Endothelial cell of umbilical vein (primary cell): ENCODE results near the gene ADH7. TPM values are rescaled to one million over a fixed set of nuclear protein-coding genes. Genes with fewer than 3 reads are reported as not detected.

Source experiments
- BruUV-seq: library from RNA; stranded (reverse); fragments of 400-500 nt; replicated peaks from 2 replicates; lab custom pipeline; 2021; lab: Mats Ljungman, UMichigan
- CTCF ChIA-PET: fragments of 300-600, 350-600 bp; sonication (Branson Sonifier 250); formaldehyde crosslinking; loops from one replicate; lab custom pipeline; 2021; ENCODE audit warnings: antibody characterized with exemption, inconsistent platforms; lab: Charles Lee
- POLR2A ChIA-PET: fragments of 300-600, 350-600 bp; sonication (Branson Sonifier 250); formaldehyde crosslinking; loops from one replicate; lab custom pipeline; 2021; ENCODE audit warnings: antibody characterized with exemption, inconsistent platforms; lab: Charles Lee
- DNase-seq: peaks from one replicate; pipeline ENCODE4 v3.0.0-alpha.2; 2011; ENCODE audit warnings: low read depth, low spot score
- FAIRE-seq: peaks from 2 replicates; lab custom pipeline; 2011; peaks lifted over from hg19 to GRCh38; lab: Jason Lieb, UNC
- H2AFZ ChIP-seq: 2 replicates; pipeline ENCODE4 v1.6.0; 2012; ENCODE audit warnings: low read depth, low read length, control low read depth, inconsistent platforms
- H3K27ac ChIP-seq: 2 replicates; pipeline ENCODE4 v1.5.1; 2011; ENCODE audit warnings: low read depth, mild to moderate bottlenecking, control low read depth, low read length, moderate library complexity; ENCODE audit not compliant: insufficient read depth
- H3K27me3 ChIP-seq, 2 experiments: 2 replicates each; pipeline versions ENCODE4 v1.6.0 to v1.6.1; 2011; ENCODE audit warnings: low read length in 2 of 2, mixed read lengths in 1 of 2; ENCODE audit not compliant: control insufficient read depth in 2 of 2, insufficient read depth in 2 of 2
- H3K36me3 ChIP-seq, 2 experiments: 2 replicates in 1 of 2; 3 replicates in 1 of 2; pipeline ENCODE4 v1.5.1; 2011; ENCODE audit warnings: low read length in 2 of 2, mild to moderate bottlenecking in 1 of 2, moderate library complexity in 1 of 2; ENCODE audit not compliant: control insufficient read depth in 2 of 2, insufficient read depth in 2 of 2; ENCODE audit errors: extremely low read depth in 1 of 2
- H3K4me1 ChIP-seq: 3 replicates; pipeline ENCODE4 v1.5.1; 2011; ENCODE audit warnings: mild to moderate bottlenecking, low read length; ENCODE audit not compliant: control insufficient read depth, insufficient read depth; ENCODE audit errors: extremely low read depth
- H3K4me2 ChIP-seq: 2 replicates; pipeline ENCODE4 v1.6.1; 2011; ENCODE audit warnings: low read length, control low read depth, mixed read lengths; ENCODE audit not compliant: insufficient read depth
- H3K4me3 ChIP-seq, 3 experiments: fragments of 200-600 bp in 1 of 3; sonication (generic), shearing (Covaris generic) in 1 of 3; replicated peaks in 1 of 3; 2 replicates each; pipeline ENCODE4 v1.5.1; 2011 to 2016; ENCODE audit warnings: control low read depth in 3 of 3, low read length in 3 of 3, mild to moderate bottlenecking in 2 of 3, inconsistent platforms in 1 of 3, low read depth in 1 of 3, moderate library complexity in 1 of 3; ENCODE audit not compliant: insufficient read depth in 1 of 3
- H3K79me2 ChIP-seq: 2 replicates; pipeline ENCODE4 v1.6.0; 2012; ENCODE audit warnings: low read length, inconsistent platforms; ENCODE audit not compliant: control insufficient read depth, insufficient read depth
- H3K9ac ChIP-seq: replicated peaks from 2 replicates; pipeline ENCODE3; 2011; ENCODE audit warnings: low read length, control low read depth; ENCODE audit not compliant: insufficient read depth; ENCODE audit errors: extremely low read depth
- H3K9me1 ChIP-seq: replicated peaks from 3 replicates; pipeline ENCODE4 v1.6.0; 2011; ENCODE audit warnings: mild to moderate bottlenecking, low read length; ENCODE audit not compliant: control insufficient read depth, insufficient read depth; ENCODE audit errors: extremely low read depth
- H3K9me3 ChIP-seq: replicated peaks from 2 replicates; pipeline ENCODE4 v1.5.1; 2012; ENCODE audit warnings: low read length, inconsistent platforms; ENCODE audit not compliant: control insufficient read depth, insufficient read depth
- H4K20me1 ChIP-seq: replicated peaks from 2 replicates; pipeline ENCODE3; 2011; ENCODE audit warnings: mild to moderate bottlenecking, low read length; ENCODE audit not compliant: control insufficient read depth, insufficient read depth; ENCODE audit errors: extremely low read depth
- CTCF ChIP-seq, 2 donors: IDR thresholded peaks; 1 replicate in 1 of 2; 2 replicates in 1 of 2; pipeline ENCODE4 v1.5.1; 2011; ENCODE audit warnings: low read length in 2 of 2, mild to moderate bottlenecking in 2 of 2, moderate library complexity in 2 of 2, control low read depth in 1 of 2, inconsistent platforms in 1 of 2, low read depth in 1 of 2; ENCODE audit not compliant: insufficient read depth in 1 of 2; ENCODE audit errors: extremely low read depth in 1 of 2
- EZH2 ChIP-seq: IDR thresholded peaks from 2 replicates; pipeline ENCODE4 v1.6.1; 2012; ENCODE audit warnings: borderline replicate concordance, low read depth, mild to moderate bottlenecking, moderate library complexity, low read length, inconsistent platforms; ENCODE audit not compliant: severe bottlenecking
- FOS ChIP-seq: IDR thresholded peaks from 2 replicates; pipeline ENCODE4 v1.6.1; 2011; ENCODE audit warnings: mild to moderate bottlenecking, low read length, moderate library complexity, borderline replicate concordance; ENCODE audit not compliant: insufficient read depth
- GATA2 ChIP-seq: IDR thresholded peaks from 2 replicates; pipeline ENCODE4 v1.7.0; 2011; ENCODE audit warnings: low read depth, mild to moderate bottlenecking, moderate library complexity, mixed read lengths, low read length; ENCODE audit not compliant: insufficient read length, insufficient read depth
- JUN ChIP-seq: IDR thresholded peaks from 2 replicates; pipeline ENCODE4 v1.6.1; 2011; ENCODE audit warnings: borderline replicate concordance, low read depth; ENCODE audit not compliant: insufficient read length, insufficient read depth
- MAX ChIP-seq: IDR thresholded peaks from 2 replicates; pipeline ENCODE4 v1.6.1; 2011; ENCODE audit not compliant: insufficient read depth, insufficient read length
- MYC ChIP-seq: IDR thresholded peaks from one replicate; pipeline ENCODE4 v1.6.1; 2011; ENCODE audit warnings: mild to moderate bottlenecking, low read depth, low read length
- POLR2A ChIP-seq: IDR thresholded peaks from 2 replicates; pipeline ENCODE4 v1.6.1; 2012; ENCODE audit warnings: low read depth, mild to moderate bottlenecking, control low read depth, low read length
- POLR2AphosphoS5 ChIP-seq: IDR thresholded peaks from 2 replicates; pipeline ENCODE4 v1.6.1; 2012; ENCODE audit warnings: low read depth, mild to moderate bottlenecking, control low read depth, low read length, moderate library complexity; ENCODE audit not compliant: insufficient read depth
- dilution Hi-C: fragments of 300-500 bp; cut with MboI; formaldehyde crosslinking; loops from one replicate; pipeline ENCODE4 v1.15.0; 2019; ENCODE audit warnings: low sequenced_read_pairs; ENCODE audit not compliant: extremely low pct_ligation_motif_present
- intact Hi-C: fragments of 100-400 bp; cut with micrococcal nuclease; formaldehyde crosslinking; loops from one replicate; pipeline ENCODE4 v1.10.0; 2022
- polyA plus RNA-seq, 4 experiments: library from polyadenylated mRNA; depleted of rRNA in 3 of 4; stranded (reverse) in 3 of 4; unstranded in 1 of 4; fragments of >200 nt; gene quantifications; 2 replicates each; pipeline versions ENCODE4 v1.2.1 to v1.2.3, GENCODE V29; 2011 to 2012; ENCODE audit warnings: missing spikeins in 1 of 4
- total RNA-seq: library from RNA; stranded (reverse); gene quantifications from 2 replicates; pipeline ENCODE4 v1.2.3, GENCODE V29; 2021

Gene ADH7
- total and polyA plus RNA-seq, 2 donors (not counting 3 experiments of a cell fraction or from before 2014, with no cell fraction given), result not detected

DNA sequence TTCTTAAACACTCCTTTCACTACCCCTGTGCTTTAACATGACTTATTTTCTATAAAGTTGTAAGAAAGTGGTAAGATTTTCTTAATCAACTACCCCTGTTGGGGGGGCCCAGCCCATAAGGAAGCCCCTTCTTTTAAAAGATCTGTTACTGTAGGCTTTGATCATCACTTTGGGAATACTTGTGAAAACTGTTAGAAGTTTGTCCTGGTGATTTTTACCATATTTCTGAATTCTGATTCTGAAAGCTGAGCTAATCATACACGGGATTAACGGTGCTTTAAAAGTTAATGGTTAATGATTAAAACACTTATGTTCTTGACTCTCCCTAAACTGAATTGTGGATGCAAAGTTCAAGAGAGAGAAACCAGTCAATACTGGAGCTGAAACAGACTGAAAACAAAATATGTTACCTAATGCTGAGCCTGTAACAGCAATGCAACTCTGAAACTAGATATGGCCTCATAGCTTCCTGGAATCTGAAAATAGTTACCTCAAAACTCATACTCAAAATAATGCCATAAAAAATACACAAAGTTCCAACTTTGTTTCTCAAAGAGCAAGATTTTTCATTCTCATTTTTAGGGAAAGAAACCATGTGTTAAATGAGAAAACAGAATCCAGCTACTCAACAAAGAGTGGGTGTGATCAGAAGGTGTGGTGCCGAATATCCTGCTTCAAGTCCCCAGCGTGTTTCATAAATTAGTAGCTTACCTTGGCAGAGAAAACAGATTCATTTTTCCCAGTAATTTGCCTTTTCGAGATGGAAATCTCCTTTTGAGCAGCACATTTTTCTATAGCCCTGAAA, 31.6 kb downstream of the ADH7 start:
- DNase-seq, result no peak
- Histone ChIP-seq H3K4me3 (no peak overlapping the region), H3K9me3 (no peaks in the 10 kb centered on the region), H3K4me1 (peaks cover 5% of the 10 kb centered on the region), H3K79me2 (no peaks in the 10 kb centered on the region), H3K4me2 (no peak overlapping the region), H3K27ac (no peak overlapping the region), H4K20me1 (no peaks in the 10 kb centered on the region), H3K9ac (no peak overlapping the region), H3K36me3 (no peaks in the 10 kb centered on the region), H3K9me1 (no peaks in the 10 kb centered on the region), H3K27me3 (peaks cover 3 to 13% of the 10 kb centered on the region in 2 experiments), H2AFZ (no peak overlapping the region)
- ChIA-PET CTCF (interaction anchor here (0.7 to 1.9 kb wide), 11 partner anchors 8 to 1291 kb away, joined by 3 to 9 read pairs (median 4); partner anchors contain the start of gene METAP1), POLR2A (no interaction called here)
- no TSS peak for BruUV-seq
- dilution Hi-C loops, result no loop called here
- no peak for FAIRE-seq
- TF ChIP-seq MAX, result no peak
- TF ChIP-seq POLR2A, result no peak
- no peak for TF ChIP-seq GATA2
- TF ChIP-seq POLR2AphosphoS5, result no peak
- TF ChIP-seq CTCF (IDR thresholded peaks at IDR 0.05; ENCODE audit: extremely low read depth in 1 of 2, insufficient read depth in 1 of 2, low read depth in 1 of 2, low read length in 2 of 2), result no peak
- no peak for TF ChIP-seq JUN
- TF ChIP-seq MYC, result no peak
- no peak for TF ChIP-seq FOS
- TF ChIP-seq EZH2, result no peak
- intact Hi-C loops, result loop anchor here (10.0 kb wide), 1 partner anchor 779 kb away; no protein-coding TSS in a partner anchor
